Stimulated activated CD4-positive, alpha-beta T cell treated with anti-CD3 and anti-CD28 coated beads, Interleukin-12 subunit alpha, Interleukin-12 subunit beta, amount 100 ng/mL, for 4 hours (primary cell): ENCODE measurements around the gene TCFL5.
"Not testable (repeated sequence)": the region's sequence is repeated elsewhere in the genome, so short reads cannot be mapped to it uniquely, and the experiment has no call there.

Experiments
- DNase-seq: peaks from one replicate; pipeline ENCODE4 v3.0.0-alpha.2; 2020

TCFL5 gene

DNA sequence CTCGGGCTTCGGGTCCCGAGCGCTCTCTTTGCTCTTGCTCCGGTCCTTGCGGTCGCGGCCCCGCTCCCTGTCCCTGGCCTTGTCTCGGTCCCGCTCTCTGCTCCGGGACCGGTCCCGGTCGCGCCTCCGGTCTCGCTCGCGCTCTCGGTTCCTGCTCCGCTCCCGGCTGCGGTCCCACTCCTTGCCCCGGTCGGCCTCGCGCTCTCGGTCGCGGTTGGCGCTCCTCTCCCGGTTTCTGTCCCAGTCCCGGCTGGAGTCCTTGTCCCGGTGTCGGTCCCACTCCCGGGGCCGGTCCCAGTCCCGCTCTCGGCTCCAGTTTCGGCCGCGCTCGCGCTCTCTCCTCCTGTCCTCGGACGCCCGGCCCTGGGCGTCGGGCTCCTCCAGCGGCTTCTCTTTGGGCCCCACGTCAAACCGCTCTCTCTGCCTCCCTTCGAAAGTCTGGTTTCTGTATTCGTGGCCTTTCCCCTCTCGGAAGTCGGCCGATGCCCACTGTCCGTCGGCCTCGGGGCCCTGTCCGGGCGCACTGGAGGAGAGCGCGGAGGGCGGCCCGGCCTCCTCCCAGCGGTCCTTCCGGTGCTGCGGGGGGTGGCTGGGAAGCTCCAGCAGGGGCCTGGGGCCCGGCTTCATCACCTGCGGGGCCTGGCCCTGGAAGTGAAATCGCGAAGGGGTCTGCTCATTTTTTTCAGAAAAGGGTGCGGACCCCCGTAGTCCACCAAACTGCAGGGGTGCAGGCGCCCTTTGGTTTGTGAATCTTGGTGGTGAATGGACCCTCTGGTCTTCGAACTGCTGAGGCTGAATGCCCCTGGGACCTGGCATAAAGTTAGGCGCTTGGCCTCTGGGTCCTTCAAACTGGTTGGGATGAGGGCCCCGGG, 17.9 kb upstream of the TCFL5 start:
- no peak for DNase-seq

DNA sequence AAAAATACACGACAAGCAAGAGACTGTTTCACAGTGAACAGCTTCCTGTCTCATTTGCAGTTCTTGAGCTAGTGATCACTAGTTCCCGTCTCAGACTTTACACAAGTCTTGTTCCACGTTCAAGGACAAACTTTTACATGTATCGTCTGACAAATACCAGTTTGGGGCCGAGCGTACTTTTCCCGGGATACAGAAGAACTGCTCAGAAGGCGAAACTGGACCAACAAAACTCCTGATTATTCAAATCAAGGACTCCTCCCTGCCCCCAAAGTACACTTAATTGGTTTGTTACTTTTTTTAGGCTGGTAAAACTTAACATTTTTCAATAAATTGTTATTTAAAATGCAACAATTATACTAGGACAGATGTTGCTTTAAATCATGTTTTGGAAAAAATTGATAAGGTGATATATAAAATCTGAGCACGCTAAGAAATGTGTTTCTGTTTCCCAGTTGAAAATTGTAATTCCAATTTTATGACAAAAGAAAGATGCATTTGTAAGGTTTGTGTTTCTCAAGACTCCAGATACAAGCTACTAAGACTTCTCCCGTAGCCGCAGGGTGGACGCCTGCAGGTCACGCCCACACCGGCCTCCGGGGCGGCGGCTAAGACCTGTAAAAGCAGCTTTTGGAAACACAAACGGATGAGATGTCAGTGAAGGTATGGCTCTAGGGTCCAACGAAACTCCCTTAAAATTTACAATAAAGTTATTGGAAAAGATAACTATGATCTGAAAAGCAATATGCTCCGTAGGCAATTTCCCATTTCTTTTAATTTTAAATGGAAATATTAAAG, 16.8 kb upstream of the TCFL5 start:
- no peak for DNase-seq

DNA sequence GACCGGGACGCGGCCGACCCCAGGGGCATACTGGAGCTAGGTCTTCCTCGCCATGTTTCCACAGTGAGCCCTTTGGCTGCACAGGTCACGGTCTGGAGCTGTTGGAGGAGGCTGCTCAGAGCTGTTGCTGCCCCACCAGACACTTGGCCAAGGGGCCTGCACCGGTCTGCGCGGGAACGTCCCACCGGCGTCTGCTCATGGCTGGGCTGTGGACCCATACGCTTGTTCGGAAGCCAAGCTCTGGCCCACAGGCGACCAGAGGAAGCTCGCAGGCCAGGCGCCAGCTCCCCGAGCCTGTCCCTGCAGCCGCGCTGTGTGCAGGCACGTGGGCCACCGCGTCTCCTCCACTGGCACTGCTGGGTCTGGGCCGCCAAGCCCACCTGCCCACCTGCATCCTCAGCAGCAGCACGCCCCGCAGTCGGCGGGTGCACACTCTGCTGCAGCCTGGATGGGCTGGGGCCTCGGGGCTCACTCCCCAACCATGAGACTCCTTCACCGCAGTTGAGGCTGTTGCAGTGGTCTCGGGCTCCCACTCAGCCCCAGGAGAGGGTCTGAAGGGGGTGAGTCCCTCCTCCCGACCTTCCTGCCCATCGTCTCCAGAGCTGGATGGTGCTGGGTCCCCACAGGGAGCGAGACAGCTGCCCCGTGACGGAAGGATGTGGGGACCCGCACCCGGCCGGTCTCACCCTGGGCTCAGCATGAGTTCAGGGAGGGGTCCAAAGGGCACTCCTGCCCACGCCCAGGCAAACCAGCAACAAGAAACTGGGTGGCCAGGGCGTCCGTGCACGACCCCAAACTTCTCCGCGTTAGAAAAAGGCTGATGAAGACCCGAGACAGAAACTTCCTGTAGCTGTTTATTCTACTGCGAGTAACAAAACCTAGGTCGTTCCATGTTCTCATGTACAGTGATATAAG, 15.5 kb upstream of the TCFL5 start:
- no peak for DNase-seq

DNA sequence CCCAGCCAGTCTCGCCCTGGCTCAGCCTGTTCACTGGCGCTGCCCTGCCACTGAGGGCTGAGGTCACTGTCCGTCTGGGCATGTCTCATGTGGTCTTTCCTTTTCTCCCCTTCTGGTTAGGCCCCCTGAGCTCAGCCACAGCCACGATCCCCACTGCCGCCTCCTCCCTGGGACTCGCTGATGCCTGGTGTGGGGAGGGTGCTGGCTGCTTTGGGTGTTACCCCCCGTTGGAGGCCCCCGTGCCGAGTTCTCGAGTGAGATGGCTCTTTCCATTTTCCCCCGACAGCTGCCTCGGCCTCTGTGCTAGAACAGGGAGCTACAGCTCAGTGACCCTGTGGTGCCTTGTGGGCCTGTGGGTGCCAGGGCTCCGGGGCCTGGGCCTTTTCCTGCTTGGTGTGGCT, 14.9 kb upstream of the TCFL5 start:
- DNase-seq, result no peak

DNA sequence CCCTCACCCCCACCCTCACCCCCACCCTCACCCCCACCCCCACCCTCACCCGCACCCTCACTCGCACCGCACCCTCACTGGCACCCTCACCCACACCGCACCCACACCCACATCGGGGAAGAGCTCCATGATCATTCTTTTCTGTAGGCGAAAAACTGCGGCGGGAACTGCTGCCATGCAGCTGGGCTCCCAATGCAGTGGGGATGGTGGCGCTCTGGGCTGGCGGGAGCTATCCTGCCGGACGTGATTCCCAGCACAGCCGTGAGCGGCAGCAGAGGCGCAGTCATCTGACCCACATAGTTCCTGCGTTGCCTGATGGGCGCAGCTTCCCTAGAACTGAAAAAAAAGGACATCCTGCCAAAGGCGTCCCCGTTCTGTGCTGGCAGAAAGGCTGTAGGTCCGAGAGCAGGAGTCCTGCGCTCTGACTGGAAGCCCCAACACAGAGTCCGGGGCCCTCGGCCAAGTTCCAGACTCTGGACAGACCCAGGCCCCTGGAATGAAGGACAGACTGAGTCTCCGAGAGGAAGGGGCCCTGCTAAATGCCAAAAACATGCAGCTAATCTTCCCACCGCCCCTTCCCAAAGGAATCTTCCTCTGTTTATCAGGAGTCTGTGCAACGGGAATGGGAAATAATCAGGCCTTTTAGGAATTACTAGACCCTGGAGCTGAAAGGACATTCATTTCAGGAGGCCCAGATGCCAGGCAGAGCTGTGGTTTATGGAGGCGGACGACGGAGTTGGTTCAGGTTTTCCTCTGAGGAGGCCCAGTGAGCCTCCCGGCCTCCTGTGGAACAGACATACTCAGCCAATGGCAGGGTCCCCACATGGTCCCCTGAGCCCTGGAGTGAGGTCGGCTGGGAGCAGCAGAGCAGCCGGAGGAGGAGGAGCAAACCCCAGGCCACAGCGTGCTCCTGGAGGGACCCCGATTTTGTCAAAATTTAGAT, 14.1 kb upstream of the TCFL5 start:
- DNase-seq, result no peak

DNA sequence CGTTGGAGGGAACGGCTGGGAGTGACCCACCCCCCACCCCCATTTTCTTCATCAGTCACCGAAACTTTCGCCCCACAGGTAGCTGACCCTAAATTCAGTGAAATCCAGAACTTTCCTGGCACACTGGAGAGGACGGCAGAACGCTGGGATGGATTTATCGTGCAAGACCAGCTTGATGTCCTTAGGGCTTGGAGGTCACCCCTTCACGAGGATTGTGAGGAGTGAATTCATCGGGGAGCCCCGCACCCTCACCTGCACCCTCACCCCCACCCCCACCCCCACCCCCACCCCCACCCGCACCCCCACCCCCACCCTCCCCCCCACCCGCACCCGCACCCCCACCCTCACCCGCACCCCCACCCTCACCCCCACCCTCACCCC, 13.3 kb upstream of the TCFL5 start:
- no peak for DNase-seq

DNA sequence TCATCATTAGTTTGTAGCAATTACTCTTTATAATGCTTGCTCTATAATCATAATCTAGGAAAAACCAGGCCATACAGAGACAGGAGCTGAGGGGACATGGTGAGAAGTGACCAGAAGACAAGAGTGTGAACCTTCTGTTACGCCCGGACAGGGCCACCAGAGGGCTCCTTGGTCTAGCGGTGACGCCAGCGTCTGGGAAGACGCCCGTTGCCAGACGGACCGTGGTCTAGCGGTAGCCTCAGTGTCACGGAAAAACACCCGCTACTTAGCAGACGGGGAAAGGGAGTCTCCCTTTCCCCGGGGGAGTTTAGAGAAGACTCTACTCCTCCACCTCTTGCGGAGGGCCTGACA, 12.0 kb upstream of the TCFL5 start:
- peak; percentile 31 for DNase-seq

DNA sequence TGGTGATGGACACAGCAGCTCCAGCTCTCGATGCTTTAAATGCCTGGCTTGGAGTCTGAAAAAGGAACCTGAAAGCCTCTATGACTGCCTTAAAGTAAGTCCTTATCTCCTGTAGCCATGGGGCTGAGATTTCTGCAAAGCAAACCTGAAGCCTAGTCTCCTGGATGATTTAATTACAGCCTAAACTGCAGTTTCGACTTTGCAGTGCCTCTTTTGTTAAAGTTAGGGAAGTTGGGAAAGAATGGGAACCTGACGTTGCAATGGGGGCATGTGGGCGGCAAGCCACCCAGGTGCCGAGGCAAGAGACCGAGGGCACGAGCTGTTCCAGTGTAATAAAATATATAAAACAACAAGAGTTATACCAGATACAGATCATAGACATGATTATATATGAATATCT, 11.7 kb upstream of the TCFL5 start:
- no peak for DNase-seq

DNA sequence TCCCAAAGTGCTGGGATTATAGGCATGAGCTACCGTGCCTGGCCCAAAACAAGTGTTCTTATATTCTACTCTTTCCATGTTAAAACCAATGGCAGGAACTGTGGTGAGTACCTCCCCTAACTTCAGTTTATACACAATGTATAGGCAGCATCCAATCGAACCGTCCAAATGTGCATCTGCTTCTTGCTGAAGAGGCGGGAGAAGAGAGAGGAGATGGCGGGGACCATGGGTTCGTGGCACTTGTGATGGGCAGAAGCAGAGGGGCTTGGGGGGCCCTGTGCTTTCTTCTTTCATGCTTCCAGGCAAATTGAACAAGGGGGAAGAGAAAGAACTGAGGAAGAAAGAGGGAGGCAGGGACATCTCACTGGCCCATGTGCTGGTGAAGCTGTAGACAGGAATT, 11.2 kb upstream of the TCFL5 start:
- no peak for DNase-seq

DNA sequence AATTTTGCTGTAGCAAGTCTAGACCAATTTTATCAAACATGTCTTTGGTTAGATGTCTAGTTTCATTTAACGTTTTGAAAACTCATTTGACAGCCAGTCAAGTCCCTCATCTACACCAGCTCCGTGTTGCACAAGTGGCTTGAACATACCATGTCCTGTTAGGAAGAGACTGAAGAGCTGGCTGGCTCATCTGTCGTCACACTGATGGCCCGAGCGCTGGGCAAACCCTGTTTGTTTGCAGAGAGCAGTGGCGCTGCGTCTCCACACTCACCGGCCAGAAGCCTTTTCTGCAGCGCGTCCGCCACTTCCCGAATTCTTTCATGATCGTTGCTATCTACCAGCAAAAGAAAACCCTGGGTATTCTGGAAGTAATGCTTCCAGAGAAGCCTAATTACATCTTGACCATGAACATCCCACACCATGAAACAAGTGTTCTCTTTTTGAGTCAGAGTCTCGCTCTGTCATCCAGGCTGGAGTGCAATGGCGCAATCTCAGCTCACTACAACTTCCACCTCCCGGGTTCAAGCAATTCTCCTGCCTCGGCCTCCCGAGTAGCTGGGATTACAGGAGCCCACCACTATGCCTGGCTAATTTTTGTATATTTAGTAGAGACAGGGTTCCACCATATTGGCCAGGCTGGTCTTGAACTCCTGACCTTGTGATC, 10.7 kb upstream of the TCFL5 start:
- no peak for DNase-seq

DNA sequence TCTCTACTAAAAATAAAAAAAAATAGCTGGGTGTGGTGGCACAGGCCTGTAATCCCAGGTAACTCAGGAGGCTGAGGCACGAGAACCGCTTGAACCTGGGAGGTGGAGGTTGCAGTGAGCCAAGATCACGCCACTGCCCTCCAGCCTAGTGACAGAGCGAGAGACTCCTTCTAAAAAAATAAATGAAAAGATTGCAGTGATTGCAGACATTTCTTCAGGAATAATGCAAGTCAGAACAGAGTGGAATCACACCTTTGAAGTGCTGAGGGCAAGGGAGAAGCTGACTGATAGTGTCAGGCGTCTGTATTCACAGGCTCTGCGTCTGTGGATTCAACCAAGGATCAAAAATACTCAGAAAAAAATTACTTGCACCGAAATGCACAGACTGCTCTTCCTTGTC, 2.6 kb upstream of the TCFL5 start:
- DNase-seq, result no peak

DNA sequence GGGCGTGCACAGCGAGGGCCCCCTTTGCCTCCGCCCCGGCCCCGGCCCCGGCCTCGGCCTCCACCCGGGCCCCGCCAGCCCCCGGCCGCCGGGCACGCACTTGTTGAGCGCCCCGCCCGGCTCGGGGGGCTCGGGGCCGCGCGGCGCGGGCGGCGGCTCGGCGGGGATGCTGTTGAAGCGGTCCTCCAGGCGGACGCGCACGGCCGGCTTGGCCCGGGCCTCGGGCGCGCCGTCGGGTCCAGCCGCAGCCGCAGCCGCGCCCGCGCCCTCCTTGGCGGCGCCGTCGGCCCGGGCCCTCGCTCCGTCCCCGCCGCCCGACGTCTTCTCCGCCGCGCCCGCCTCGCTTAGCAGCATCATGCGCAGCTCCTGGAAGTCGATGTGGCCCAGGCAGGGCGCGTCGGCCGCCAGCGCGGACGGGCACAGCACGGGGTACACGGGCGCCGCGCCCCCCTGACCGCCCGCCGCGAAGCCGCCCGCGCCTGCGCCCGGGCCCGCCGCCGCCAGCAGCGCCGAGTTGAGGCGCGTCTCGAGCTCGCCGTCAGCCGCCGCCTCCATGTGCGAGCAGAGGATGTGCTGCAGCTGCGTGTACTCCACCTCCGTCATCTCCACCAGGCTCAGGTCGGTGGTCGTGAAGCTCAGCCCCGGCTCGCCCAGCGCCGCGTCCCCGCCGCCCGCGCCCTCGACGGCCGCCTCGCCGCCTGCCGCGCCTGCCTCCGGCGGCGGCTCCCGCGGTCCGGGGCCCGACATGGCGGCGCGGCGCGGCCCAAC, 514 bp downstream of the TCFL5 start:
- DNase-seq, result peak; percentile 33

DNA sequence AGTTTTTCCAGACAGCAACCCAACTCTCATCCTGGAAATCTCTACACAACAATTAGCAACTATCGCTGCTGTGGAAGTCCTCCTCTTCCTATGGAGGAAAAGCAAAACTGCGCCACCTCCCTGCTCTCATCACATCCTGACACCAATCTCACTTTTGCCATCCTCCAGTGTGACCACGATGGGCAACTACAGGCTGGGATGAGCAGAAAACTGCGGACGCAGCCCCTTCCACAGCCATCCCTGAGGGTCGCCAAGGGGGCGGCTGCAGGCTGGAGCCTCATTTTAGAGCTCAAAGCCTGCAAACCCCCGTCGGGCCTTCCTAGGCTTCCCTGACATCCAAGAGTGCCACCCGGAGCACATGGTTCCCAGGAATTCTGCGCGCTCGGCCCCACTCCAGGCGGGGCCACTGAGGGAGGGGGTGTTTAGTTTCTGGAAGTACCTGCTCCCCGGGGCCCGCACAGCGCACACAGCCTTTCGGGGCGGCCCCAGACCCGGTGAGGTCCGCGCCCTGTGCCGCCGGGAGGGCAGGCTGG, 1.2 kb downstream of the TCFL5 start:
- no peak for DNase-seq

DNA sequence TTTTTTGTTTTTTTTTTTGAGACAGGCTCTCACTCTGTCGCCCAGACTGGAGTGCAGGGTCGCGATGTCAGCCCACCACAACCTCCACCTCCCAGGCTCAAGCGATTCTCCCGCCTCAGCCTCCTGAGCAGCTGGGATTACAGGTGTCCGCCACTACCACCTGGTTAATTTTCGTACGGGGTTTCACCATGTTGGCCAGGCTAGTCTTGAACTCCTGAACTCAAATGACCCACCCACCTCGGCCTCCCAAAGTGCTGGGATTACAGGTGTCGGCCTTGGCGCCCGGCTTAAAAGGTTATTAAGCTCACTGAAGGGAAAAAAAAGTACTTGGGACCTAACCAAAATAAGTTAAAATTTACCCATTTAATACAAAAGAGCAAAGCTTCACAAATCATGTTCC, 1.9 kb downstream of the TCFL5 start:
- no peak for DNase-seq

DNA sequence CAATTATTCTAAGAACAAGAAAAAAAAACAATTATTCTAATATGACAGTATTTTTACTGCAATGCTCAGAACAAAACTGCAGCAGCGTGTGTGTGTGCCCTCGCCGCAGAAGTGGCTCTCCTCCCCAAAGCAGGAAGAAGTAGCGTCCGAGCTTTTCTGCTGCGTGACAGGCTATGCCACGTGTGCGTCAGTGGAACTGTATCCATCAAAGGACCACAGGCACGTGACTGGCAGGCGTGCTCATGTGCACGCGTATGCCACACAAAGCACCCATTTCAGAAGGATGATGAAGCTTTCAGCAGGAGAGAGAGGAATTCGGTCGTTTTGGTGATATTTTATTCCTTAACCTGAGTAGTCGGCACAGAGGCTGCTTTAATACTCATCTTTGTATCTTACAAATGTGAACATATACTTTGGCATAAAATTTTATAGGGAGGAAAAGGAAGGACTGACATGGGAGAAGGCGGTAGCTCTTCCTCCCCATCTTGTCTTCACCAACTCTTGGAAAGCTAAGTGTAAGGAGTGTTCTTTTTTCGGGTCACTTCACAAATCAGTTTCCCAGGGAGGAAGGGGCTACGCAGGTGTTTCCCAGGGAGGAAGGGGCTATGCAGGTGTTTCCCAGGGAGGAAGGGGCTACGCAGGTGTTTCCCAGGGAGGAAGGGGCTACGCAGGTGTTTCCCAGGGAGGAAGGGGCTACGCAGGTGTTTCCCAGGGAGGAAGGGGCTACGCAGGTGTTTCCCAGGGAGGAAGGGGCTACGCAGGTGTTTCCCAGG, 3.4 kb downstream of the TCFL5 start:
- no peak for DNase-seq

DNA sequence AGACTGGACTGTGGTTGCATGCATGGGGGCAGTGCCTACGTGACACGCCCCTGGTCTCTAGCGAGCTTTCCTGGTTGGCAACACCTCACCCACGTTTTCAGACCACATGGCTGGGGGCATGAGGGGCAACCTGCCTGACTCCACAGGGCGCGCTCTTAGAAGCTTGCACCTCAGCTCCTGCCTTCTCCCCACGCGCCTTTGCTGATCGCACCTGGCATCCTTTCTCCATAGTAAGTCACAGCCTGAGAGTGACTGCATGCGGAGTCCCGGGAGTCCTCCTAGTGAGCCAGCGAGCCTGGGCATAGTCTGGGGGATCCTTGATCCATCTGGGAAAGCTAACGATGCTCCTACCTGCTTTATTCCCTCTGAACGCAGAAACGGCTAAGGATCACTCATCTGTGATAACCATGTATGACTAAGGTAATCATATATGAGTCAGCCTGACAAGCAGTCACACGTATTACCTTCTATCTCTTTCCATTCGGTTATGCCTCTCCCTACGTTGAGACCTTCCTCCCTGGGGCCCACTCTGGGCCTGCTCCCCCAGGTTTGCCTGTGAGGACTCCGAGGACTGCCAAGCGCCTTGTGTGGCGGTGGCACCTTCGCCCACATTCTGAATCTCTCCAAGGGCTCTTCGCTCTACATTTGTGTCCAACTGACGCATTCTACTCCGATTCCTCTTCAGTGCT, 4.5 kb downstream of the TCFL5 start:
- no peak for DNase-seq

DNA sequence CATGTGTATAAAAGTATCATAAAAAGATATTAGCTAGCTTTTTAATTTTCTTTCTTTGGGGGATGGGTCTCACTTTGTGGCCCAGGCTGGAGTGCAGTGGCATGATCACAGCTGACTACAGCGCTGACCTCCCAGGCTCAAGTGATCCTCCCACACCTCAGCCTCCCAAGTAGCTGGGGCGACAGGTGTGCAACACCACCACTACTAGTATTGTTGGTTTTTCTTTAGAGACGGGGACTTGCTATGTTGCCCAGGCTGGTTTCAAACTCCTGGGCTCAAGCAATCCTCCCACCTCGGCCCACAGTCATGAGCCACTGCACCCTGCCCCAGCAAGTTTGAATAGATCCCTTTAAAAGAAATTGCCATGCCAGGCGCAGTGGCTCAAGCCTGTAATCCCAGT, 6.5 kb downstream of the TCFL5 start:
- no peak for DNase-seq

DNA sequence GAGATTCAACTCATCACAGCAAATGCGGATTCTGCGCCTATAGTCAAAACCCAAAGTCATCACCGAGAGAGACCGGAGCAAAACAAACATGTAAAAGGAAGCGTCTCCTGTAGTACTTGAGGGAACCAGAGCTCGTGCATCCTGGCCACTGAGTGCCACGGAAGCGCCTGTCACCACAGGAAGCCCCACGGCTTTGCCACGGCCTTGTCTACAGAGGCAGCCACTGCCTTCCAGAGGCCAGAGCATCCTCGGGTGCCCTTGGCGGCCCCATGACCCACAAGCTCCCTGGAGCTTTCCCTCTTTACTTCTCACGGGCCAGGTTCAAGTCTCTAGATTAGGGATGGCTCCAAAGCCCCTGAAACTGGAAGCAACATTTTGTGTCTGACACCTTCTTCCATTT, 7.5 kb downstream of the TCFL5 start:
- no peak for DNase-seq

DNA sequence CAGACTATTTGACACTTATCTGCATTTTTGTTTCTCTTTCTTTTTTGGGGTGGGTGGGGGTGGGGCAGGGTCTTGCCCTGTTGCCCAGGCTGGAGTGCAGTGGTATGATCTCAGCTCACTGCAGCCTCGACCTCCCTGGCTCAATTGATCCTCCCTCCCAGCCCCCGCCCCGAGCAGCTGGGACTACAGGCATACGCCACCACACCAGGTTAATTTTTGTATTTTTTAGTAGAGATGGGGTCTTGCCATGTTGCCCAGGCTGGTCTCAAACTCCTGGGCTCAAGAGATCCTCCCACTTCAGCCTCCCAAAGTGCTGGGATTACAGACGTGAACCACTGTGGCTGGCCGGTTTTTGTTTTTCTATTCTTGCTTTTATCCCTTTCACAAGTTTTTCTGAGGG, 8.3 kb downstream of the TCFL5 start:
- DNase-seq, result not testable (repeated sequence)
